Mucosa of descending colon (tissue), 3 donors: ENCODE results near the gene TBC1D13. TPM values are rescaled to one million over a fixed set of nuclear protein-coding genes. Genes with fewer than 3 reads are reported as not detected.
"Not testable (repeated sequence)": the region's sequence is repeated elsewhere in the genome, so short reads cannot be mapped to it uniquely, and the experiment has no call there.

Experiments used
- ATAC-seq: fragments of 200-7000 bp; cut with Tn5 transposase; one replicate; pipeline ENCODE4 v1.9.1; 2020; ENCODE audit warnings: mild to moderate bottlenecking, moderate library complexity
- DNase-seq, 3 donors: peaks; one replicate each; pipeline ENCODE4 v3.0.0-alpha.2; 2020
- H3K36me3 ChIP-seq: fragments of 200-600 bp; one replicate; pipeline ENCODE4 v1.8.0; 2021; ENCODE audit warnings: low read depth, mild to moderate bottlenecking
- H3K4me1 ChIP-seq: fragments of 200-600 bp; one replicate; pipeline ENCODE4 v1.8.0; 2021; ENCODE audit warnings: low read depth, mild to moderate bottlenecking
- H3K4me3 ChIP-seq: fragments of 200-600 bp; one replicate; pipeline ENCODE4 v1.8.0; 2021; ENCODE audit warnings: mild to moderate bottlenecking
- H3K9me3 ChIP-seq: fragments of 200-600 bp; one replicate; pipeline ENCODE4 v1.8.0; 2021; ENCODE audit warnings: mild to moderate bottlenecking
- CTCF ChIP-seq: fragments of 200-600 bp; IDR thresholded peaks from one replicate; pipeline ENCODE4 v1.8.0; 2022; ENCODE audit warnings: antibody characterized with exemption, mild to moderate bottlenecking
- intact Hi-C, 2 donors: fragments of 100-400 bp; cut with DNase I in 1 of 2; cut with micrococcal nuclease in 1 of 2; formaldehyde crosslinking; loops; one replicate each; pipeline versions ENCODE4 v1.11.0 to v1.11.1; 2022; cut with DNase I, micrococcal nuclease
- total RNA-seq, 3 donors: library from RNA; stranded (reverse); fragmentation: NEBNext Ultra II Directional in 2 of 3; extraction: Animal tissue kit (Norgen Biotek cat#: 25700) in 2 of 3; gene quantifications; one replicate each; pipeline versions ENCODE4 v1.2.1 to v1.2.4, GENCODE V29; 2021 to 2023
- donor health status: DM: no; HTN: no; CAD: no; lungs with moderate emphysema.
- donor health status: DM: no; HTN: no; CAD: no.
- donor health status: DM: no; HTN: yes; CAD: no.

Gene TBC1D13
- total RNA-seq, 3 donors from 2014 or later = 20.6 to 30.6 (median 25.9) TPM

- H3K9me3 ChIP-seq, H3K4me1 ChIP-seq, H3K4me3 ChIP-seq, H3K36me3 ChIP-seq, intact Hi-C loops: not testable (repeated sequence)
- TF ChIP-seq CTCF = peak; percentile 23
- DNase-seq (peak in 2 of 3 donors; percentile 18 to 66), ATAC-seq (peak; percentile 40)
Observed at GRCh38 chr9:128851779-128852600, 64.9 kb downstream of the TBC1D13 start.

GRCh38 chr9:128852646-128853045 lies 65.6 kb downstream of the TBC1D13 start:
- ATAC-seq, H3K9me3 ChIP-seq, intact Hi-C loops, H3K4me3 ChIP-seq, H3K4me1 ChIP-seq, DNase-seq, H3K36me3 ChIP-seq: not testable (repeated sequence)

GRCh38 chr9:128854454-128854853 lies 67.4 kb downstream of the TBC1D13 start:
- ATAC-seq, intact Hi-C loops, H3K4me1 ChIP-seq: not testable (repeated sequence)

GRCh38 chr9:128858476-128858875 lies 71.4 kb downstream of the TBC1D13 start:
- ATAC-seq, intact Hi-C loops, H3K4me3 ChIP-seq: not testable (repeated sequence)

More at GRCh38 chr9:128854454-128854853, 67.4 kb downstream of the TBC1D13 start:
- H3K4me3 ChIP-seq, H3K9me3 ChIP-seq, H3K36me3 ChIP-seq: not testable (repeated sequence)
- DNase-seq = peak in 1 of 3 donors; percentile 5

More at GRCh38 chr9:128858476-128858875, 71.4 kb downstream of the TBC1D13 start:
- not testable (repeated sequence) for H3K9me3 ChIP-seq, H3K36me3 ChIP-seq, H3K4me1 ChIP-seq
- peak in 1 of 3 donors; percentile 3 for DNase-seq

Other genes with a start within 250 kb of the TBC1D13 start
- gene SPTAN1, start 234.7 kb upstream of the TBC1D13 start, total RNA-seq = 100 to 1,000 TPM; 235 to 322 (median 321) TPM
- gene DYNC2I2, start 130.4 kb upstream of the TBC1D13 start, total RNA-seq = 10 to 100 TPM; 36.7 to 46.3 (median 43.7) TPM
- gene SET, start 98.0 kb upstream of the TBC1D13 start, total RNA-seq = 100 to 1,000 TPM; 174 to 272 (median 212) TPM
- gene PKN3, start 84.8 kb upstream of the TBC1D13 start, total RNA-seq = 1 to 10 TPM; 2.5 to 4.9 (median 3.8) TPM
- gene ZDHHC12, start 63.1 kb upstream of the TBC1D13 start, total RNA-seq = 10 to 100 TPM; 33.0 to 89.5 (median 76.8) TPM
- gene ZER1, start 15.3 kb upstream of the TBC1D13 start, total RNA-seq = 10 to 100 TPM; 54.7 to 71.3 (median 68.8) TPM
- gene ENDOG, start 31.2 kb downstream of the TBC1D13 start, total RNA-seq = 10 to 100 TPM; 30.2 to 56.1 (median 37.9) TPM
- 10 to 100 TPM; 31.6 to 35.5 (median 31.7) TPM for gene SPOUT1, start 42.5 kb downstream of the TBC1D13 start, total RNA-seq
- gene KYAT1, start 94.7 kb downstream of the TBC1D13 start, total RNA-seq = 1 to 10 TPM; 1.9 to 6.4 (median 2.9) TPM
- gene LRRC8A, start 94.9 kb downstream of the TBC1D13 start, total RNA-seq = 10 to 100 TPM; 25.3 to 48.5 (median 25.4) TPM
- gene PHYHD1, start 133.7 kb downstream of the TBC1D13 start, total RNA-seq = 10 to 100 TPM in 1 of 3 donors, 1 to 10 TPM in 2; 2.2 to 19.0 (median 5.2) TPM
- 1 to 10 TPM; 8.7 to 9.9 (median 9.7) TPM for gene DOLK, start 160.3 kb downstream of the TBC1D13 start, total RNA-seq
- gene NUP188, start 160.4 kb downstream of the TBC1D13 start, total RNA-seq = 10 to 100 TPM; 24.4 to 36.7 (median 30.4) TPM
- gene SH3GLB2, start 241.1 kb downstream of the TBC1D13 start, total RNA-seq = 100 to 1,000 TPM; 107 to 158 (median 128) TPM
- 10 to 100 TPM; 56.2 to 89.4 (median 57.1) TPM for gene MIGA2, start 249.4 kb downstream of the TBC1D13 start, total RNA-seq